Adipose tissue (tissue), 3 donors: ENCODE measurements around the gene GPR146. TPM values are rescaled to one million over a fixed set of nuclear protein-coding genes. Genes with fewer than 3 reads are reported as not detected.

Experiments used
- H3K27ac ChIP-seq: one replicate; pipeline ENCODE4 v1.5.1; 2013; ENCODE audit warnings: low read depth, low read length
- WGBS, 3 donors: extraction: QIAGEN DNeasy Blood & Tissue Kit; methylation state at CpG; one replicate each; pipeline ENCODE4 v1.1.7; 2013; 5-methylcytosine and 5-hydroxymethylcytosine counted together
- polyA plus RNA-seq, 3 donors: library from polyadenylated mRNA; stranded (reverse); fragments of 200-250 nt; gene quantifications; one replicate each; pipeline ENCODE4 v1.2.3, GENCODE V29; 2013
- donor health status: healthy with polysubstance abuse.
- donor health status: Bipolar disorder and iron deficiency.
- donor health status: healthy.

The GPR146 gene
- polyA plus RNA-seq, 3 donors: 18.4 to 71.2 (median 41.9) TPM

DNA sequence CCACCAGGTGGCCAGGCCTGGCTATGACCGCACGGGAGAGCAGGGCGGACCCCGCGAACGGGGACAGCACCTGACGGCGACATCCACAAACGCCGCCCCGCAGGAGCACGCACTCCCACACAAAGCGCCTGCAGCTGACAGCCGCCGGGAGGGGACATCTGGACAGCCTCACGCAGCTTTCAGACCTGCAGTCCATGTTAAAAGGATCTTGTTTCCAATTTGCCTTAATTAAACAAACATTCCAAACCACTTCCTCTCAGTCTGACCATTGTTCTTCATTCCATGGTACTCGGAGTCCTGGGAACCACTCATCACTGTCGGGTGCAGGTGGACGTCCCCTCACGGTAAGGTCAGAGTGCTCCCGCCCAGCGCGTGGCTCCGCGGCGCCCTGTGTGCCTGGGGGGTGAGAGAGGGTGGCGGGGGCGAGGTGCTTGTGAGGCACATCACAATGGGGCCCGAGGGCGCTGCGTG is 37.6 kb downstream of the GPR146 start:
- H3K27ac ChIP-seq: no peak overlapping the region
- 72% methylated on average over 31 of the region's 31 CpGs for WGBS, 3 donors

DNA sequence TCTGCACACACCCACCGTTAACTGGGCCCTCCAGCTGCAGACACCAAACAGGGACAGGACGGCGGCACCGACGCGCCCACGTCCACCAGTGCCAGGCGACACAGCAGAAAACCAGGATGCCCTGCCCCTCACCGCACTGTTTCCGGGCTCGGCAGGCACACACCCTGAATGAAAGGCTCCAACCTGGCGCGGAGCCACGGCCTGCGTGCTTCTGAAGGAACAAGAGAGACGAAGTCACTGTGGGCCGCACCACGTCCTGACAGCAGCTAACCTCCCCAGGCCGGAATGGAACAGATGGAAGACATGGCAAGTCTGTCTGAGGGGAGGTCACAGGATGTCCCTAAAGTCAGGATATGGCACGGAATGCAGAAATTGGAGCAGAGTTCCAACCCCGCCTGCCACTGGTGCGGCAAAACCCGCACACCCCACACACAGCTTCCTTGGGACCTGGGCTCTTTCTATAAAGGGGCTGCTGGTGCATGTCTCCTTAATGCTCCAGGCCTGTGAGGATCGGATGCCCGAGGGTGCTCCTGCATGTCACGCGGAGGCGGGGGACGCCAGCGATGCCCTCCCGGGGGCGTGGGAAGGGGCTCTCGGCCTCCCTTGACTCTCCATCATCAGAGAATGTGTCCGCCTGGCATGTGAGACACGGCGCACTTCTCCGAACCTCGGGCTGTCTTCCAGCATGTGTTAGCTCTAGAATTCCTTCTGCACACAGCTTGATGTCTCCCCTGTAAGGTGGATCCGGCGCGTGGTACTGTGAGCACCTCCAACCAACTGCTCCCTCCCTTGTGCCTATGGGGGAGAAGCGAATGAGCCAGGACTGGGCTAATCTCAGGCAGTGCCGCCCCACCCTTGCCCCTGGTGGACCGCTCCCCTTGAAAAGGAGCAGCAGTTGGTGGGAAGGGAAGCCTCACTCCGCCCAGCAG is 39.6 kb downstream of the GPR146 start:
- 73 to 89% (median 76%) methylated on average over 45 of the region's 45 CpGs for WGBS, 3 donors
- no peak overlapping the region for H3K27ac ChIP-seq

DNA sequence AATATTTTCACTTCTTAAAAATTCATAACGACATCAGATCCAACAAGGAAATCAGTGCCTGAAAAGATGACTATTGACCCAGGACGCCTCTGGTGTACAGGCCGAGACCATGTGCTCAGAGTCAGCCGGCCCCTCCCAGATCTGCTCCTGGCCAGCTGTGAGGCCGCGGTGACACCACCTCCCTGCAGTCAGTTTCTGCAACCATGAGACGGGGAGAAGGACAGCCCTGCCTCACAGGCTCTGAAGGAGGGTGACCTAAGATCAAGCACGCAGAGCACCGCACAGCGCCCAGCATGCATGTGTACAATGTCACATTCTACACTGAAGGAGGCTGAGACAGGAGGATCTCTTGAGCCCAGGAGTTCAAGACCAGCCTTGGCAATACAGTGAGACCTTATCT is 40.9 kb downstream of the GPR146 start:
- WGBS, 3 donors: 68 to 87% (median 73%) methylated on average over 10 of the region's 10 CpGs
- H3K27ac ChIP-seq: no peak overlapping the region

DNA sequence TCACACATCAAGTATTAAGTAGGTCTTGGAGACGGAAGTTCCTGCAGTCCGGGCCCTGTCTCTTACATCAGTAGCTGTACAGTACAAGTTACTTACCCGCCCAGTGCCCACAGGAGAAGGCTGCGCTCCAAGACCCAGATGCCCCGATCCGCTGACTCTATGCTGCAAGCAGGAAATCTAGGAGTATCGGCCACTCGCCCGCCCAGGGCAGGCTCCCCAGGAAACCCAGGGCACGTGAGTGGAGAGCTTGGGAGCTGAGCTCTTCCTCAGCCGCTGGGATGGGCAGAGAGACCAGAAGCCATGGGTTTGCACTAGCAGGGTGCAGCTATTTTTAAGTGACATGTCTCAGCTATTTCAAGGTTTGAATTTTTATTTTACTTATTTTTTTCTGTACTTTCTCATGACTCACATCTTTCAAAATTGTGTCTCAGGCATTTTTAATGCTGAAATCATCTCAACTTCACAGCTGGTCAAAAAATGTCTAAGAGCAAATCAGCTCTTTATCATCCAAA is 41.6 kb downstream of the GPR146 start:
- H3K27ac ChIP-seq: no peak overlapping the region
- 79 to 94% (median 80%) methylated on average over 11 of the region's 11 CpGs for WGBS, 3 donors

DNA sequence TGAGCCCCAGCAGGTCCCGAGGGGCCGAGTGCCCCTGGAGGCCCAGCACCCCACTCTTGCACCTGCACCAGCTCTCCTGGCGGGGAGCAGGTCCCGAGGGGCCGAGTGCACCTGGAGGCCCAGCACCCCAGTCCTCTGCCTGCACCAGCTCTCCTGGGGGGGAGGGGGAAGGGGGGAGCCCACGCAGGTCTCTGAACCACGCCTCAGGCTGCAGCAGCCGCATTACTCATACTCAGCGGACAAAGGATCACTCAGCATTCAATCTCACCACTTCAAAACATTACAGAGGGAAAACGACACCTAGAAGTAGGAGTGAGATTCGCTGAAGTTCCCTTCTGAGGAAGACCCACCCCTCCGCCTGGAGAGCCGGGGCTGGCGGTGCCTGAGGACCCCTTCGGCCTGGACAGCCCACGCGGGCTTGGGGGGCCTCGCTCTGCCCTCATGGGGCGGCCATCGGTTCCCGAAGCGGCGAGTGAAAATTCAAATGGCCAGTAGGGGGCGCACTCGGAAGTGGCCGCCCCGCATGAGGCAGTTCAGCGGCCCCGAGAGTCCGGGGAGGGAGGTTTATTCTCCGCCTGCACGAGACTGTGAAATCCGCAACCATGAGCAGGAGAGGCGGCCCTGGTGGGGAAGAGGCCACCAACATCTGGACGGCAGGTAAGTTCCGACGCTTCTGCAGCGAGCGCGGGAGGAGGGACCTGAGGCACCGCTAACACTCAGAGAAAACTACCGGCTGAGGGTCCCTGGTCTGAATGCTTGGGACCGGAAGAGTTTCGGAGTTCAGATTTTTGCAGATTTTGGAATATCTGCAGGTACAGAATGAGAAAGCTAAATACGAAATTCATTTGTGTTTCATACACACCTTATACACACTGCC is 42.5 kb downstream of the GPR146 start:
- WGBS, 3 donors: 9 to 13% (median 11%) methylated on average over 44 to 45 of the region's 45 CpGs
- H3K27ac ChIP-seq: no peak overlapping the region

DNA sequence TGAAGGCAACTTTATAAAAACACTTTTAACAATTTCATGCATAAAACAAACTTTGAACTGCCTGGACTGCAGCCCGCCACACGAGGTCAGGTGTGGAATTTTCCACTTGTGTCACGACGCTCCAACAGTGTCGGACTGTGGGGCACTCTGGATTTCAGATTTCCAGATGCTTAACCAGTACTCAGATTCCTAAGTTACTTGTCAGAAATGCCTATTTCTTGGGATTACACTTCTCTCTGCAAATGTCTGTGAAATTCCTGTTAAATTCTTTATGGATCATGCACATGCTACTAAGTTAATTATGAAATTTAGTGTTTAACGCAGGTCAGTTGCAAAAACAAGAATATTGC is 43.1 kb downstream of the GPR146 start:
- no peak overlapping the region for H3K27ac ChIP-seq
- WGBS, 3 donors: 20 to 37% (median 36%) methylated on average over 6 of the region's 6 CpGs

DNA sequence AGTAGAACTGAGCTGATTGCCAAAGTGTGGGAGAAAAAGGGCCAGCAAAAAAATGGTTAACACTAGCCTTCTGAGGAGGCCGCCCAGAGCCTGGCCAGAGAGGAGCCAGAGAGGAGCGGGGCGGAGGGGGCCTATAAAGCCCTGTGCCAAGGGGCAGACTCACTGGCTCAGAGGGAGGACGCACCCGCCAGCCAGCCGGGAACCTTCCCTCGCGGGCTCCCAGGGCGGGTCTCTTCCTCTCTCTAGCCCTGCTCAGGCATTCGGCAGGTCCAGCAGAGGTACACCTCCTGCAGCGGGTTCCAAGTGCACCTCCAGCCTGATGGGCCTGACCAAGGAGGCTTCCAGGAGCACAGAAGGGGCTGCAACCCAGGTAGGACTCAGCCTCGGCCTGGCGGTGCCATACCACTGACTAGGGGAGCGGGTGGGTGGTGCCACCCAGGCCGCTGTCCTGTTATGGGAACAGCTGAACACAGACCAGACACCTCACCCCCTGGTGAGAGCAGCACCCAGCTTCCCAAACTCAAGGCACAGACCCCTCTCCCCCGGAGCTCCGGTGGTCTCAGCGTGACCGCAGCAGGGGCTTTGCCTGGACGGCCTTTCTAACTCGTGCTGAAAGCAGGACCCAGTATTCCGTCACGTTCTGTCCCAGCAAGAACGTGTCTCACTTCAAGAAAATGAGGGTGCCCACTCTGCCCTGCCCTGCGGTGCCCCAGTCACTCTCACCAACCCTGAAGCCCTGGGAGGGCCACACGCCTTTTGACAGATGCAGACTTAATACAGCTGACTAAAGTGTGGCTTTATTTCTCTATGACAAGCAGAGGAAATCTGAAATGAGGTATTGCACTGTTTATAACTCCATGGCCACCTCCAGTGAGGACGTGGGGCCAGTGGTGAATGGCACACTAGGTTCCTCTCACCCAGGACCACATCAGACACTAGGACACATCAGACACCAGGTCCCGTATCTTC is 43.9 kb downstream of the GPR146 start, which contains the start of gene GPER1:
GPER1 (plus strand) TSS at position 162 of the 969 bp plus-strand sequence. CDS start 3,616 bp downstream, outside the sequence.
- WGBS, 3 donors: 35 to 43% (median 42%) methylated on average over 27 to 28 of the region's 28 CpGs
- no peak within 1 kb of the TSS for H3K27ac ChIP-seq

DNA sequence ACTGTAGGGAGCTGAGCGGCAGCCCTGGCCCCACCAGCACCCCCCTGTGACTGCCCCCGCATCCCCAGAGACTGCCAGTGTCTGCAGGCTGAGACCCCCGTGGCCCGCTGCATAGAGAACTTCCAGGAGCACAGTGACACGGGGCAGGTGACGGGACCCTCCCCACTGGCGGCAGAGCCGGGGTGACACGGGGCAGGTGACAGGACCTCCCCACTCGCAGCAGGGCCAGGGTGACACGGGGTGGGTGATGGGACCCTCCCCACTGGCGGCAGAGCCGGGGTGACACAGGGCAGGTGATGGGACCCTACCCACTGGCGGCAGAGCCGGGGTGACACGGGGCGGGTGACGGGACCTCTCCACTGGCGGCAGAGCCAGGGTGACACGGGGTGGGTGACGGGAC is 45.9 kb downstream of the GPR146 start:
- WGBS, 3 donors: 90 to 94% (median 93%) methylated on average over 17 to 21 of the region's 21 CpGs
- no peak overlapping the region for H3K27ac ChIP-seq

DNA sequence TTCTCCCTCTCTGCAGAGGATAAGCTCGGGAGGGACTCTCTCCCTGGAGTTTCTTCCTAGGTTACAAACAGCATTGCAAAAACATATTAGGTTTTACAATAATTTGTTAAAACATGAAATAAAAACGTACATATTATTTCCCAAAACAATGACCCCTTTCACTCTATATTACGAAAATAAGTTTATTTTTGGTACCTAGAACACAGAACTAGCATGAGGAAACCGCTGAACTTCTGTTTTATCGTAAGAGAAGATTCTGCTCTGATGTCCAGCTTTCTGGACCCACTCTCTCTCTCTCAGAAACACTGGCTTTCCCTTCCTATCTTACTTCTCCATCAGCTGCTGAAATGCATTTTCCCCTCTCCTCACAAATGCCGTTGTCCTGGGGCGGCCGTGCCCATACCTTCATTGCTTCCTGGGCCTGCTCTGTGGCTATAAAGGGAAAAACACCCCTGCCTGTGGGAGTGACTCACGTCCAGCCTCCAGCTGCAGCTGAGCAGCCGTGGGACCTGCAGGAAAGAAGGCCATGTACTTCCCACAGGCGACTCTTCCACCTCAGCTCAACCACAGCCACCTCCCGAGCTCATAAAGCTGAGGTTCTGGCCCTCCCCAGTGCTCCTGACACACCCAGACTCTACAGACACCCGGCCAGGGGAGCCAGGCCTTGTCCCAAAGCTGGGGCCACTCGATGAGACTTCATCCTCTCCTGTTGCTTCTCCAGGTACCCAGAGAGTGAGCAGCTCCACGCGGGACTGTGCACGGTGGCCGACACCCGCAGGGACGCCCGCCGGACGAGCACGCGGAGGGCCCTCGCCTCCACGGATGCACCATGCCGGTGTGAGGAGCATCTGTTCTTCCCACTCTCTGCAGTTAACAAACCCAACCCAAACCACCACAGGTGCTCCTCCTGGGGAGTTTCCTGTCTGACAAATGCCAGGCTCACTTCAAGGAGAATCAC is 46.6 kb downstream of the GPR146 start:
- no peak overlapping the region for H3K27ac ChIP-seq
- WGBS, 3 donors: 69 to 89% (median 79%) methylated on average over 28 of the region's 28 CpGs

DNA sequence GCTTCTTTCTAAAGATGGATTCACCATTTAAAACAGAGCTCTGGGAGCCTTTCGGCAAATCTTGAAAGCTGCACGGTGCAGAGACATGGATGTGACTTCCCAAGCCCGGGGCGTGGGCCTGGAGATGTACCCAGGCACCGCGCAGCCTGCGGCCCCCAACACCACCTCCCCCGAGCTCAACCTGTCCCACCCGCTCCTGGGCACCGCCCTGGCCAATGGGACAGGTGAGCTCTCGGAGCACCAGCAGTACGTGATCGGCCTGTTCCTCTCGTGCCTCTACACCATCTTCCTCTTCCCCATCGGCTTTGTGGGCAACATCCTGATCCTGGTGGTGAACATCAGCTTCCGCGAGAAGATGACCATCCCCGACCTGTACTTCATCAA is 47.3 kb downstream of the GPR146 start:
- WGBS, 3 donors: 94 to 98% (median 96%) methylated on average over 18 of the region's 18 CpGs
- no peak overlapping the region for H3K27ac ChIP-seq

DNA sequence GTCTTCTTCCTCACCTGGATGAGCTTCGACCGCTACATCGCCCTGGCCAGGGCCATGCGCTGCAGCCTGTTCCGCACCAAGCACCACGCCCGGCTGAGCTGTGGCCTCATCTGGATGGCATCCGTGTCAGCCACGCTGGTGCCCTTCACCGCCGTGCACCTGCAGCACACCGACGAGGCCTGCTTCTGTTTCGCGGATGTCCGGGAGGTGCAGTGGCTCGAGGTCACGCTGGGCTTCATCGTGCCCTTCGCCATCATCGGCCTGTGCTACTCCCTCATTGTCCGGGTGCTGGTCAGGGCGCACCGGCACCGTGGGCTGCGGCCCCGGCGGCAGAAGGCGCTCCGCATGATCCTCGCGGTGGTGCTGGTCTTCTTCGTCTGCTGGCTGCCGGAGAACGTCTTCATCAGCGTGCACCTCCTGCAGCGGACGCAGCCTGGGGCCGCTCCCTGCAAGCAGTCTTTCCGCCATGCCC is 47.9 kb downstream of the GPR146 start:
- WGBS, 3 donors: 94 to 97% (median 95%) methylated on average over 38 to 40 of the region's 40 CpGs
- H3K27ac ChIP-seq: no peak overlapping the region

DNA sequence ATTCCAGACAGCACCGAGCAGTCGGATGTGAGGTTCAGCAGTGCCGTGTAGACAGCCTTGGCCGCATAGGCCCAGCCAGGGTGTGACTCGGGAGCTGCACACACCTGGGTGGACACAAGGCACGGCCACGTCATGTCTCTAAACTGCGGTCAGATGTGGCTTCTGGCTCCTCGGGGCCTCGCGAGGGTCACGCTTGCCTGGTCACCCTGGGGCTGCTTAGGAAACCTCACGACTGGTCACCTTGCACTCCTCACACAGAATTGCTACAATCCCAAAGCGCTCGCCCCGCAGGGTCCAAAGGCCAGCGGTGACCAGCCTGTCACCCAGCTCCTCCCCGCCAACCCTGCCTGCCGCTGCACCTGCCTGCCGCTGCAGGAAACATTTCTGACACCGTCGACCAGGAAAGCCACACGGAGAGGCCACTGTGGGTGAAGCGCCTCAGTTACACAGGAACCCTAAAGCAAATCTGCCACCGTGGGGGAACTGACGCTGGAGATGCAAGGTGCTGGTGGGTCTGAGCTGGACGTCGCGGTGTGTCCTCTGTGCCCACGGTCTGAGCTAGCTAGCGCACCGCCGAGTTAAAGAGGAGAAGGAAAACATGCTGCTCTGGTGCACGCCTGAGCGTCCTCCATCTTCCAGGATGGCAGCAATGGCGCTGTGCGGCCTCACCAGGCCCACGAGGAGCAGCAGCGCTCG is 48.6 kb downstream of the GPR146 start:
- 87 to 93% (median 90%) methylated on average over 40 of the region's 40 CpGs for WGBS, 3 donors
- no peak overlapping the region for H3K27ac ChIP-seq

DNA sequence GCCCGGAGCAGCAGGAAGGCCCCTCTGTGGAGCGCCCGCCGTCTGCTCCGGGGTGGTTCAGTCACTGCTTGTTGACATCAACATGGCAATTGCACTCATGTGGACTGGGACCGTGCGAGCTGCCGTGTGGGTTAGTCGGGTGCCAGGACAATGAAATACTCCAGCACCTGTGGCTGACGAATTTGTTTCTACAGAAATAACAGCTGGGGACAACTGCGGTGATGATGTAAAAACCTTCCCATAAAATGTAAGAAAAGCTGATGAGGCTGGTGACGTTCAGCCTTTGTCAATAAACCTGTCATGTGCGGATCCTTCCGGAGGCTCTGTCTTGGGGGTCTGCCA is 49.1 kb downstream of the GPR146 start:
- WGBS, 3 donors: 79 to 89% (median 85%) methylated on average over 14 of the region's 14 CpGs
- no peak overlapping the region for H3K27ac ChIP-seq

DNA sequence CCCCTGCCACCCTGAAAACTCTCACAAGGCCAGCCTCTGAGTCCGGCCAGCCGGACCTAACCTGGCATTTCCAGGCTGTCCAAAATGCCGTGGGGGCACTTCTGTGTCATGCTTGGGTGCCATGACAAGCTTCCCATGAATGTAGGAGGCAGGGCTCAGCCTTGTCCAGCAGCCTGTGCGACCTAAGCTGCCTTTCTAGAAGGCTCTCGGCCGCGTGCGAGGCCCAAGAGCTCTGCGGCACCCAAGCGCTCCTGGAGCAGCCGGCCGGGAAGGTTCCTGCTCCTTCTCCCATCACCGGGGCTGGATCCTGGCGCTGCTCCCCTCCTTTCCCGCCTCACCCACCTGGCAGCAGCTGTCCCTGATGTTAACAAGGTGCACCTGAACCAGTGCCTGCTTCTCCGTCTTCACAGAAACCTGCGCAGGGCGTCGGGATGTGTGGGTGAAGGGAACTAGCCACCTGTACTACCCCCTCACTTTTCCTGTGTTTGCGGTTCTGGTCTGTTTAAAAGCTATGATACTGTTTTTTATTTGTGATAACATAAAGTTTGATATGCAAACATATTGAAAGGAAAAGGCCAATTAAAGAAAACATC is 49.7 kb downstream of the GPR146 start:
- 90 to 91% (median 91%) methylated on average over 20 of the region's 20 CpGs for WGBS, 3 donors
- H3K27ac ChIP-seq: no peak overlapping the region

DNA sequence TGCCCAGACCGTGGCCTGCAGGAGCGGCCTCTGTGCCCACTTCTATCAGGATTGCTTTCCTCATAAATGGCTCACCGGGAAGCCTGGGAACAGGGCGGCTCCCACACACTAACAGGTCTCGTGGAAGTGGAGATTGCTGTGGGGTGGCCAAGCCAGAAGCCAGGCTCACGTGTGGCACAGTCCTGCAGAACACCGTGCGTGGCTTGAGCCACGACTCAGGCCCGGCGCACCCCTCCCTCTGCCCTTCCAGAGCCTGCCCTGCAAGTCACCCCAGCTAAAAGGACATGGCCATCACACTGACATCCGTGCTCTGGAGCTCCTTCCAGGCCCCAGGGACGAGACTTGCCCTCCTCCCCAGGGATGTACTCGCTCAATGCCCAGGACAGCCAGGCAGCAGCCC is 50.5 kb downstream of the GPR146 start:
- no peak overlapping the region for H3K27ac ChIP-seq
- WGBS, 3 donors: 76 to 89% (median 83%) methylated on average over 13 to 14 of the region's 14 CpGs

DNA sequence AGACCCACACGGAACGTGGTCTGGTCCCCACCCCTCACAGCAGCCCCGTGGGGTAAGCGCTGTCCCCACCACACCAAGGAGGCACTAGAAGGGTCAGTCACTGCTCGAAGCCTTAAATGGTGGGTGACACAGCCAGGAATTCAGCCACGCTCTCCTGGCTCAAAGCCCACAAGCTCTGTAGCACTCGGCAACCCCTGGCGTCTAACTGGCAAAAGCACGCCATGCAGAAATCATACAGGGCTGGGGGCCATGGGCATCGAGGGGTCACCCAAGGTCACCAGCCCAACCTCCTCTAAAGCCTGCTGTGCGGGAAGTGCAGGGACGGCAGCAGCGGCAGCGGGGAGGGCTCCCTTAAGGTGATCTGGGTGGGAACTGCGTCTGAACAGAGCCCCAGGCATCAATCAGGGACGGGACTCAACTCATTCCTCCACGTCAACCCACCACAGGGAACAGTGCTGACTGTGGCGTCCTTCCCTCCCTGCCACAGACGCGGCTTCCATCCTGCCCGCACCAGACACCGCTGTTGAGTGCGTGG is 51.3 kb downstream of the GPR146 start:
- 78 to 85% (median 80%) methylated on average over 23 of the region's 23 CpGs for WGBS, 3 donors
- H3K27ac ChIP-seq: no peak overlapping the region
